Esophagus muscularis mucosa (tissue), 4 donors: Measurements from ENCODE around the gene CALHM1.

Source experiments
- CTCF ChIP-seq, 3 experiments: fragments of 200-600 bp in 2 of 3; fragments of 450-650 bp in 1 of 3; sonication (generic) in 2 of 3; IDR thresholded peaks; one replicate each; pipeline ENCODE4 v1.5.1; 2017 to 2019; ENCODE audit warnings: antibody characterized with exemption in 3 of 3, mild to moderate bottlenecking in 2 of 3, moderate library complexity in 1 of 3
- EP300 ChIP-seq: sonication (generic); formaldehyde crosslinking; IDR thresholded peaks from one replicate; pipeline ENCODE4 v1.6.1; 2017; ENCODE audit warnings: antibody characterized with exemption
- POLR2A ChIP-seq: fragments of 450-650 bp; IDR thresholded peaks from one replicate; pipeline ENCODE4 v1.6.1; 2017; ENCODE audit warnings: antibody characterized with exemption, moderate library complexity, mild to moderate bottlenecking, low read depth
- POLR2AphosphoS5 ChIP-seq, 2 donors: sonication (generic); formaldehyde crosslinking; IDR thresholded peaks; one replicate each; pipeline ENCODE4 v1.6.1; 2017; ENCODE audit warnings: antibody characterized with exemption in 2 of 2

- TF ChIP-seq CTCF (IDR thresholded peaks at IDR 0.05), result no peak
- no peak for TF ChIP-seq POLR2A
- TF ChIP-seq EP300, result no peak
- no peak for TF ChIP-seq POLR2AphosphoS5 (IDR thresholded peaks at IDR 0.05)
Measured at GRCh38 chr10:103469201-103469600, 10.5 kb upstream of the CALHM1 start.
